A673 (cell line): ENCODE results near the gene RACGAP1. TPM values are rescaled to one million over a fixed set of nuclear protein-coding genes. Genes with fewer than 3 reads are reported as not detected.

Experiments
- BruUV-seq: library from RNA; stranded (reverse); fragments of 400-500 nt; replicated peaks from 2 replicates; lab custom pipeline; 2021; lab: Mats Ljungman, UMichigan
- CTCF ChIA-PET: fragments of 300-600 bp; sonication (Branson Sonifier 250); formaldehyde crosslinking; loops from one replicate; lab custom pipeline; 2022; ENCODE audit warnings: antibody characterized with exemption; lab: Charles Lee
- POLR2A ChIA-PET: fragments of 300-600 bp; sonication (Branson Sonifier 250); formaldehyde crosslinking; loops from one replicate; lab custom pipeline; 2022; ENCODE audit warnings: antibody characterized with exemption; ENCODE audit not compliant: low non-redundant PET; lab: Charles Lee
- DNase-seq: peaks from one replicate; pipeline ENCODE4 v3.0.0-alpha.2; 2015; ENCODE audit warnings: low spot score
- H3K27ac ChIP-seq: fragments of 200-600 bp; sonication (generic); 2 replicates; pipeline ENCODE4 v1.5.1; 2016; ENCODE audit warnings: mixed run types, low read depth, mild to moderate bottlenecking, mixed read lengths, antibody characterized with exemption, low read length; ENCODE audit not compliant: poor library complexity, severe bottlenecking
- H3K27me3 ChIP-seq: fragments of 200-600 bp; sonication (generic); replicated peaks from 2 replicates; pipeline ENCODE4 v1.6.1; 2017; ENCODE audit warnings: mixed run types, low read depth, mild to moderate bottlenecking, mixed read lengths, antibody characterized with exemption, low read length; ENCODE audit not compliant: insufficient read depth, poor library complexity
- H3K36me3 ChIP-seq: fragments of 200-600 bp; sonication (generic); 2 replicates; pipeline ENCODE4 v1.6.1; 2016; ENCODE audit warnings: mixed run types, mild to moderate bottlenecking, mixed read lengths, antibody characterized with exemption, low read length; ENCODE audit not compliant: insufficient read depth, poor library complexity, severe bottlenecking
- H3K4me1 ChIP-seq: fragments of 200-600 bp; sonication (generic); 2 replicates; pipeline ENCODE4 v1.6.1; 2017; ENCODE audit warnings: mixed run types, mild to moderate bottlenecking, mixed read lengths, antibody characterized with exemption, low read length; ENCODE audit not compliant: insufficient read depth, poor library complexity, severe bottlenecking
- H3K4me3 ChIP-seq: fragments of 200-600 bp; sonication (generic); 2 replicates; pipeline ENCODE4 v1.5.1; 2016; ENCODE audit warnings: low read depth, mixed run types, mild to moderate bottlenecking, mixed read lengths, low read length; ENCODE audit not compliant: poor library complexity, severe bottlenecking
- H3K9me3 ChIP-seq: fragments of 200-600 bp; sonication (generic); 2 replicates; pipeline ENCODE4 v1.6.1; 2016; ENCODE audit warnings: mixed run types, low read depth, mild to moderate bottlenecking, mixed read lengths, antibody characterized with exemption, low read length; ENCODE audit not compliant: poor library complexity, severe bottlenecking
- EZH2 ChIP-seq: fragments of 200-600 bp; sonication (generic); IDR thresholded peaks from 2 replicates; pipeline ENCODE4 v1.6.1; 2017; ENCODE audit warnings: borderline replicate concordance, low read depth, mild to moderate bottlenecking, mixed read lengths, antibody characterized with exemption, low read length; ENCODE audit not compliant: poor library complexity, severe bottlenecking
- intact Hi-C: fragments of 100-400 bp; cut with micrococcal nuclease; formaldehyde crosslinking; loops from one replicate; pipeline ENCODE4 v1.10.0; 2022; ENCODE audit not compliant: unreplicated experiment
- total RNA-seq: library from RNA; stranded (reverse); gene quantifications from 2 replicates; pipeline ENCODE4 v1.2.3, GENCODE V29; 2021
- TF ChIP-seq, protein P1 (sequence below): fragments of 300-800, 200-600 bp; sonication (generic); conservative IDR thresholded peaks from 2 replicates; pipeline ENCODE4 v1.5.1; 2017; ENCODE audit warnings: low read depth, mild to moderate bottlenecking, antibody characterized with exemption, low read length, moderate library complexity, mixed read lengths

RACGAP1 gene
- total RNA-seq, 1 experiment from 2014 or later: 173 TPM

GRCh38 chr12:49955899-49956662 lies 69.2 kb downstream of the RACGAP1 start:
- peaks cover 46% of the 10 kb centered on the region for H3K27me3 ChIP-seq
- no TSS peak for BruUV-seq
- TF ChIP-seq EZH2: no peak
- TF ChIP-seq, protein P1, sequence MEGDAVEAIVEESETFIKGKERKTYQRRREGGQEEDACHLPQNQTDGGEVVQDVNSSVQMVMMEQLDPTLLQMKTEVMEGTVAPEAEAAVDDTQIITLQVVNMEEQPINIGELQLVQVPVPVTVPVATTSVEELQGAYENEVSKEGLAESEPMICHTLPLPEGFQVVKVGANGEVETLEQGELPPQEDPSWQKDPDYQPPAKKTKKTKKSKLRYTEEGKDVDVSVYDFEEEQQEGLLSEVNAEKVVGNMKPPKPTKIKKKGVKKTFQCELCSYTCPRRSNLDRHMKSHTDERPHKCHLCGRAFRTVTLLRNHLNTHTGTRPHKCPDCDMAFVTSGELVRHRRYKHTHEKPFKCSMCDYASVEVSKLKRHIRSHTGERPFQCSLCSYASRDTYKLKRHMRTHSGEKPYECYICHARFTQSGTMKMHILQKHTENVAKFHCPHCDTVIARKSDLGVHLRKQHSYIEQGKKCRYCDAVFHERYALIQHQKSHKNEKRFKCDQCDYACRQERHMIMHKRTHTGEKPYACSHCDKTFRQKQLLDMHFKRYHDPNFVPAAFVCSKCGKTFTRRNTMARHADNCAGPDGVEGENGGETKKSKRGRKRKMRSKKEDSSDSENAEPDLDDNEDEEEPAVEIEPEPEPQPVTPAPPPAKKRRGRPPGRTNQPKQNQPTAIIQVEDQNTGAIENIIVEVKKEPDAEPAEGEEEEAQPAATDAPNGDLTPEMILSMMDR: no peak
- ChIA-PET CTCF (no interaction called here), POLR2A (no interaction called here)
- intact Hi-C loops: no loop called here
- no peaks in the 10 kb centered on the region for H3K4me1 ChIP-seq
- DNase-seq: no peak
- H3K4me3 ChIP-seq: no peak overlapping the region
- H3K9me3 ChIP-seq: no peaks in the 10 kb centered on the region
- H3K27ac ChIP-seq: no peak overlapping the region
- no peaks in the 10 kb centered on the region for H3K36me3 ChIP-seq

GRCh38 chr12:49954863-49955830 lies 70.1 kb downstream of the RACGAP1 start:
- intact Hi-C loops: no loop called here
- Histone ChIP-seq H3K9me3 (no peaks in the 10 kb centered on the region), H3K4me1 (no peaks in the 10 kb centered on the region), H3K36me3 (no peaks in the 10 kb centered on the region), H3K27ac (no peak overlapping the region), H3K4me3 (no peak overlapping the region), H3K27me3 (peaks cover 37% of the 10 kb centered on the region)
- no peak for DNase-seq
- BruUV-seq: no TSS peak
- POLR2A ChIA-PET: no interaction called here
- CTCF ChIA-PET: no interaction called here
- TF ChIP-seq EZH2: no peak
- TF ChIP-seq, protein P1: no peak

GRCh38 chr12:49953961-49954846 lies 71.1 kb downstream of the RACGAP1 start:
- no peak overlapping the region for H3K27ac ChIP-seq
- no peaks in the 10 kb centered on the region for H3K36me3 ChIP-seq
- CTCF ChIA-PET: interaction anchor here (1.4 kb wide), 1 partner anchor 9 kb away, joined by 5 read pairs; no protein-coding TSS in a partner anchor
- no peak for TF ChIP-seq EZH2
- TF ChIP-seq, protein P1: no peak
- DNase-seq: no peak
- H3K4me1 ChIP-seq: no peaks in the 10 kb centered on the region
- peaks cover 27% of the 10 kb centered on the region for H3K27me3 ChIP-seq
- BruUV-seq: no TSS peak
- POLR2A ChIA-PET: no interaction called here
- H3K4me3 ChIP-seq: no peak overlapping the region
- intact Hi-C loops: no loop called here
- no peaks in the 10 kb centered on the region for H3K9me3 ChIP-seq
